ENCODE results near the gene CEACAM21.

CEACAM21 gene

DNA sequence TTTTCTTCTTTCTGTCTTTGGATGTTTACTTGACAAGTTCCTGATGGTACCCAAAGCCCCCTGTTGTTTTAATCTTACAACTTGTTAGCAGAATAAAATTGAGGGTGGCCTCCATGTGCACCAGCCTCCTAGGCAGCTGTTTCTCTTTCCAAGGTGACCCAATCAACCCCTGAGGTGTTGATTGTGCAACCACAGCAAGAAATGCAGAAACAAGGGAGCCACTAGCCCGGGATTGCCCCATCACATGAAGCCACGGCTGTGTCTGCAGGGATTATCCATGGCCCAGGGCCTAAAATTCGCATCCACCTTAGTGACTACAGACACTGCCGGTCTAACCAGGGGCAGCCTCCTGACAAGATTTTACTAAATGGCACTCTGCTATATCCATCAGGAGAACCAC is 36.5 kb downstream of the CEACAM21 start:
- no peak overlapping the region for H3K27ac ChIP-seq
- no peak for DNase-seq (ENCODE audit: low read depth, low spot score)

DNA sequence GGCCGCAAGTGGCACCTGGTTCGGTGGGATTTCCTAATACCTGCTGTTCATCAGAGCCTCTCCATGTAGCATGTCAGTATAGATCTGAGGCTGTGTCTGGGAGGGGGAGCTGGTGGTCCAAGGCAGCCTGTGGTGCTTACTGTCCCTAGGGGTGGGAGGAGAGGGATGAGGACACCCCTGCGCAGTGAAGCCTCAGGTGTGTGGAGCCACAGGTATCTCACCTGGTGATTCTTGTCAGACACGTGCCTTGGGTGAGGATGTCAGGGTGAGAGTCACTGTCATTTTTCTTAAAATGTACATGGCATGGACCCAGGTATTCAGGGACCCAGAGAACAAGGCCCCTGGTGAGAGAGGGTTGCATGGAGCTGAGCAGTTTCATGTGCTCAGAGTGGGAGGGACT is 39.2 kb downstream of the CEACAM21 start:
- no peak for DNase-seq (ENCODE audit: low read depth, low spot score)
- no peak overlapping the region for H3K27ac ChIP-seq

DNA sequence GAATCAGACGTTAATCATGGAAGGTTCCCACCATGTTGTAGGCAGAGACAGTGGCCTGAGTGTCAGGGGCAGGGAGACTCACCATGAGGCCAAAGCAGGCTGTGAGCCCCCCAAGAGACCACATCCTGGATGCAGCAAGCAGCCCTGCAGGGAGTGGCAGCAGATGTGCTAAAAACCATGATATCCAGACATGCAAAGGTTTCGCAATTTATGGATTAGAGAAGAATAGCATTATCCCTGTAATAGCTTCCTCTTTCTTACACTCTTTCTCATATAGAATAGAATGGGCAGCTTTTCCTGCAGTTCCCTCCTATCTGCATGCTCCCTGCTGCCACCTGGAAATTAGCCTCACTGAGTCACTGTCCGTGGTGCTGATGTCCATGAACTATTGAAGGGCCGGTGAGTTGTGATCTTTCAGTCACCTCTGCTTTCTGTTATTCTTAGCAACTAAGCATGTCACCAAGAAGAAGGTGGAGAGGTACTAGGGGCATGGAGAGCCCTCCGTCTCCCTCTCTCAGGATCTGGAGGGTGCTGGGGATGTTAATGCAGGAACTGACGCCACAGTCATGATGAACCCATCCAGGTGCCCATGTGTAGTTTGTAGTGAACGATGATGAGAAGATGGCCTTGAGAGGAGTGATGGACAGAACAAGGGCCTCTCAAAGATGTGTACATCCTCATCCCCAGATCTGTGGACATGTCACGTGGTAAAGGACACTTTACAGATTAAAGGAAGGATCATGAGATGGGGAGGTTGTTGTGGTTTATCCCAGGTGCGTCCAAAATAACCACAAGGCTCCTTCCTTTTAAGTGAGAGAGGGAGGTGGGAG is 41.0 kb downstream of the CEACAM21 start:
- DNase-seq (ENCODE audit: low read depth, low spot score) = no peak
- H3K27ac ChIP-seq = no peak overlapping the region

GRCh38 chr19:41617941-41618730 is 42.2 kb downstream of the CEACAM21 start:
- DNase-seq (ENCODE audit: low read depth, low spot score) = no peak
- H3K27ac ChIP-seq = no peak overlapping the region

DNA sequence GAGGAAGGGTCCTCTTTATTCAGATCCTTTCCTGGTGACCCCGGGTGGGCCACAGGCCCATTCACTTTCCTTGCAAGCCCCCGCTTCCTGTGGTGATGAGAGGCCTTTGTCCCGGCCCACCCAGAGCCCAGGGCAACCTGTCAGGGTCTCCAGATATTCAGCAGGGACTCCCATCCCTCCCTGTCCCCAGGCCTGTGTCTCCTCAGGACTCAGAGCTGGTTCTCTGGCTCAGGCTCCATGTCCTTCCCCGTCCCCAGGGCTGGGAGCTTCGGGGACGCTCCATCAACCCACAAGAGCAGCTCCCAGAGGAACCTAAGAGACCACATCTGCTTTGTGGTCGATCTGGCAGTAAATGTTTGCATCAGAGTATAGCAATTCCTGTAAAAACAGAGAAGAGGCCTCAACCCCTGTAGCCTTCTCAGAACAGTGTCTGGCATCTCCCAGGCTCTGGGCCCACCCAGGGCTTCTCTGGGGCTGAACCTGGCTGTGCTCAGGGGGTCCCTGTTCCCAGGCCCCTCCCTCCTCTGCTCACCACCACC is 43.1 kb downstream of the CEACAM21 start:
- DNase-seq (ENCODE audit: low read depth, low spot score) = no peak
- no peak overlapping the region for H3K27ac ChIP-seq

DNA sequence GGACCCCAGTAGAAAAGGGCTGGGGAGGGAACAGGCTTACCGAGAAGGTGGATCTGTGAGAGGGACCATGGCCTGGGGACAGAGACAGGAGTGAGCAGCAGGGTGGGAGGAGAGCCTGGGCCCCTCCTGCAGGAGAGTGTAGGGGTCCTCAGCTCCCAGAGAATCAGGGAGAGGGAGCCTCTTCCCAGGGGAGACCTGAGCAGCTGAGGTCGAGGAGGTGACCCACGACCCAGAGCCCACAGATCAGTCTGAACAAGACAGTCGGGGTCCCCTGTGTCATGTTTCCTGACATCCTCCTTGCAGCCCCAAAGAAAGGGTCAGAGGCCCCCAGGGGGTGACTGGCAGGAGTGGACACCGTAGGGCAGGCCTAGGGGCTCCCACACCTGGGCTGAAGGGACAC is 44.2 kb downstream of the CEACAM21 start:
- DNase-seq (ENCODE audit: low read depth, low spot score) = no peak
- no peak overlapping the region for H3K27ac ChIP-seq

DNA sequence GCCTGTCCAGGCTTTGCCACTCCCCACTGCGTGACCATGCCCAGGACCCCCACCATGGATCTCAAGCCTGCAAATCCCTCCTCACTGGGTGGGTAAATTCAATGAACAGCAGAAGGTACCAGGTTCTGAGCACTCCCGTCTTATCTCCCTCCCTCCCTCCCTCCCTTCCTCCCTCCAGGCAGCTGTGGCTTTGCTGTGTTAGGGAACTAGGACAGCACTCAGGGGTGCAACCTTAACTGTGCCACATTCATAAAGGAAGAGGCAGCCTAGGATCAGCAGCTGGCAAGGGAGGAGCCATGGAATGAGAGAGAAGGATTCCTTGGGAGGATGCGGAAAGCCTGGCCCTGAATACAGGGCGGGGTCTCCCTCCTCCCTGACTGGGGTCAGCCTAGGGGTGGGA is 45.3 kb downstream of the CEACAM21 start:
- DNase-seq (ENCODE audit: low read depth, low spot score) = no peak
- H3K27ac ChIP-seq = no peak overlapping the region

DNA sequence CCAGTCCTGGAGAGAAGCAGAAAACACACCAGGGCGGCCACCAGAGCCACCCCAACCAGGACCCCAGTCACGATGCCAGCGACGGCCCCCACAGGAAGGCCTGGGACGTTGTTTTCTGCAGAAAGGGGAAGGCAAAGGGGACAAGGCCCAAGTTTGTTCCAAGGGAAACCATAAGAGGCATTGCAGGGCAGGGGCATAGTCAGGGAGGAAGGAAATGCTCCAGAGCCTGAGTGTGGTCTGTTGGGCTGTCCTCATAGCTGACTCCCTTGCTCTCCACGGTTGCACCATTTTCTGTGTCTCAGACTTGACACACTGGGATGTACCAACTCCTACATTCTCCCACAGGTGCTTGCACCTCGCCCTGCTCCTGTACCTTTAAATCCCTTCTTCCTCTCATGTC is 45.7 kb downstream of the CEACAM21 start:
- no peak overlapping the region for H3K27ac ChIP-seq
- DNase-seq (ENCODE audit: low read depth, low spot score) = no peak

DNA sequence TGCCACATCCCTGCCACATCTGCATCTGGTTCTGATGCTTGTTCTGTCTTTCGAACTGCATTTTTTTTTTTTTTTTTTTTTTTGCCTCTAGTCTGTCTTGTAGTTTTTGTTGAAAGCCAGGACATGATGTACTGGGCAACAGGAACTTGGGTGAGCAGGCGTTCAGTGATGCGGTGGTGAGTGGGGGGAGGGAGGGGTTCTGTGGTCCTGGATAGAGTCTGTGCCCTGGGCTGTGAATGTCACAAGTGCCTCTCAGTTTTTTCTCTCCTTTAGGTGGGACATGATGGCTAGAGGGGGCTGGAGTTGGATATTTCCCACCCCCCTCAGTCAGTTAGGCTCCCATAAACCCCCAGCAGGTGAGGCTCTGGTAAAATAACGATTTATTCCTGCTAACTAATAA is 47.4 kb downstream of the CEACAM21 start:
- DNase-seq (ENCODE audit: low read depth, low spot score) = no peak
- no peak overlapping the region for H3K27ac ChIP-seq

- no peak for DNase-seq (ENCODE audit: low read depth, low spot score)
- H3K27ac ChIP-seq = no peak overlapping the region
These were observed 48.5 kb downstream of the CEACAM21 start for GRCh38 chr19:41624515-41624914.

- no peak overlapping the region for H3K27ac ChIP-seq
- no peak for DNase-seq (ENCODE audit: low read depth, low spot score)
These were observed 49.0 kb downstream of the CEACAM21 start for GRCh38 chr19:41624937-41625336.

GRCh38 chr19:41626278-41626677 is 50.3 kb downstream of the CEACAM21 start:
- no peak overlapping the region for H3K27ac ChIP-seq
- DNase-seq (ENCODE audit: low read depth, low spot score) = no peak

GRCh38 chr19:41626877-41627276 is 50.9 kb downstream of the CEACAM21 start, which contains the start of gene CEACAM4:
Gene CEACAM4, minus strand, starts transcription at chr19:41627074. Its CDS starts 111 bp downstream, at chr19:41626963.
- no peak for DNase-seq (ENCODE audit: low read depth, low spot score)
- H3K27ac ChIP-seq = no peak within 1 kb of the TSS

DNA sequence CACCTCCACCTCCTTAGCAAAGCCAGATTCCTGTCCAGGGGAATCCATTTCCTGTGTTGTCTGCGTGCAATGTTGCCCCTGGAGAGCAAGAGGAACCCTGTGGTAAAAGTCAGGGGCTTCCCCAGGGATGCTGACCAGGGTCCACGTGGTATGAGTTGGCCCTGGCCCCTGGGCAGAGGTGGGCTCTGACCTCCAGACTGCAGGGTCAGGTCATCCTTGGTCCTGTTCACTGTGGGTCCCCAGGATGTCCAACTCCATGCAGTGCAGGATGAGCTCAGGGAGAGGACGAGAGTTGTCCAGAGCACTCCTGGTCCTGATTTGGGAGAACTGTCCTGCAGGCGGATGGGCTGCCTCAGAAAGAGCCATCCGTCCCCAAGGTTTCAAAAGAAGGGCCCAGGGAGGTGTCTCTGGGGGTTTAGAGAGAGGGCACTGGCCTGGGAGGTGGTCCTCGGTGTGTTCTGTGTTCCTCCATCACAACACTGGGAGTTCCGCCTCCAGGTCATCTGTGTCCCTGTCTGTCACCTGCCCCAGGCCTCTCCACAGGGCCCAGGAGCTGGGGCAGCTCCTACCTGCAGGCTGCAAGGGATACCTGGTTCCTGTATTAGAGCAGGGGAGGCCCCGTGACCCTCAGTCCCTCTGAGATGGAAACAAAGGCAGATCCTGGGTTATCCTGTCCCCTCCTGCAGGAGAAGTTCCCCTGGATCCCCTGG is 52.2 kb downstream of the CEACAM21 start:
- no peak overlapping the region for H3K27ac ChIP-seq
- no peak for DNase-seq (ENCODE audit: low read depth, low spot score)

Measured in epithelial cell of prostate (primary cell).